ENCODE results near the gene FCN2.
"Not testable (repeated sequence)": the region's sequence is repeated elsewhere in the genome, so short reads cannot be mapped to it uniquely, and the experiment has no call there.

DNA sequence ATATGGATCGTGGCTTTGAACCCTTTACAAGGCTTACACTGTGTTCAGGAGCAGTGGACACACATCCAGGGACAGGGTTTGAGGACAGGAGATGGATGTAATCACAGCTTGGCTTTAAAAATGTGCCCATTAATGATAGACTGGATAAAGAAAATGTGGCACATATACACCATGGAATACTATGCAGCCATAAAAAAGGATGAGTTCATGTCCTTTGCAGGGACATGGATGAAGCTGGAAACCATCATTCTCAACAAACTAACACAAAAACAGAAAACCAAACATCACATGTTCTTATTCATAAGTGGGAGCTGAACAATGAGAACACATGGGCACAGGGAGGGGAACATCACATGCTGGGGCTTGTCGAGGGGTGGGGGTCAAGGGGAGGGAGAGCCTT, 23.2 kb upstream of the FCN2 start:
- TF ChIP-seq POLR2A (IDR thresholded peaks at IDR 0.05) = not testable (repeated sequence)
- TF ChIP-seq, protein P1, sequence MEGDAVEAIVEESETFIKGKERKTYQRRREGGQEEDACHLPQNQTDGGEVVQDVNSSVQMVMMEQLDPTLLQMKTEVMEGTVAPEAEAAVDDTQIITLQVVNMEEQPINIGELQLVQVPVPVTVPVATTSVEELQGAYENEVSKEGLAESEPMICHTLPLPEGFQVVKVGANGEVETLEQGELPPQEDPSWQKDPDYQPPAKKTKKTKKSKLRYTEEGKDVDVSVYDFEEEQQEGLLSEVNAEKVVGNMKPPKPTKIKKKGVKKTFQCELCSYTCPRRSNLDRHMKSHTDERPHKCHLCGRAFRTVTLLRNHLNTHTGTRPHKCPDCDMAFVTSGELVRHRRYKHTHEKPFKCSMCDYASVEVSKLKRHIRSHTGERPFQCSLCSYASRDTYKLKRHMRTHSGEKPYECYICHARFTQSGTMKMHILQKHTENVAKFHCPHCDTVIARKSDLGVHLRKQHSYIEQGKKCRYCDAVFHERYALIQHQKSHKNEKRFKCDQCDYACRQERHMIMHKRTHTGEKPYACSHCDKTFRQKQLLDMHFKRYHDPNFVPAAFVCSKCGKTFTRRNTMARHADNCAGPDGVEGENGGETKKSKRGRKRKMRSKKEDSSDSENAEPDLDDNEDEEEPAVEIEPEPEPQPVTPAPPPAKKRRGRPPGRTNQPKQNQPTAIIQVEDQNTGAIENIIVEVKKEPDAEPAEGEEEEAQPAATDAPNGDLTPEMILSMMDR (IDR thresholded peaks at IDR 0.05) = not testable (repeated sequence)

All from body of pancreas (tissue), 4 donors.